Measurements from ENCODE around the gene COMMD3. TPM values are rescaled to one million over a fixed set of nuclear protein-coding genes. Genes with fewer than 3 reads are reported as not detected.

Gene COMMD3
- total RNA-seq, 1 donor from 2014 or later: 65.6 TPM

GRCh38 chr10:22364407-22365140, 48.4 kb downstream of the COMMD3 start:
- DNase-seq (ENCODE audit: low spot score in 2 of 2): no peak
- FAIRE-seq: no peak

- DNase-seq (ENCODE audit: low spot score in 2 of 2) (no peak), FAIRE-seq (no peak)
Observed at GRCh38 chr10:22365233-22365632, 49.0 kb downstream of the COMMD3 start.

DNA sequence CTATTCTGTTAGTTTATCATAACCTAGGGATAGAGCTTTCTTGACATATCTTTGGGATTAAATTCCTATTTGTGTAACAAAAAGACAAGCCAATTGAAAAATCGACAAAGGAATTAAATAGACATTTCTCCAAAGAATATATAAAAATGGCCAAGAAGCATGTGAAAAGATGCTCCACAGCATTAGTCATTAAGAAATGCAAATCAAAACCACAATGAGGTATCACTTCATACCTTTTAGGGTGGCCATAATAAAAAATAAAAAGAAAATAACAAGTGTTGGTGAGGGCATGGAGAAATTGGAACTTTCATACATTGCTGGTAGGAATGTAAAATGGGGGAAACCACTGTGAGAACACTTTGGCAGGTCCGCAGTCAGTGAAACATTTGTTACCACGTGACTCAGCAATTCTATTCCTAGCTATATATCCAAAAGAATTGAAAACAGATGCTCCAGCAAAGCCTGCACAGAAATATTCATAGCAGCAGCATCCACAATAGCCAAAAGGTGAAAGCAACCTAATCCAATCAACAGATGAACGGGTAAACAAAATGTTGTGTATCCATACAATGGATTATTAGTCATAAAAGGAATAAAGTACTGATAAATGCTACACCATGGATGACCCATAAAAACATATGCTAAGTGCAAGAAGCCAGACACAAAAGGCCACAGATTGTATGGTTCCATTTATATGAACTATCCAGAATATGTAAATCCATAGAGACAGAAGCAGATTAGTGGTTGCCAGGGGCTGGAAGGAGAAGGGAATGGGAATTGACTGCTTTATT, 49.7 kb downstream of the COMMD3 start:
- no peak for DNase-seq (ENCODE audit: low spot score in 2 of 2)

GRCh38 chr10:22366435-22366703, 50.2 kb downstream of the COMMD3 start:
- DNase-seq (ENCODE audit: low spot score in 2 of 2) (no peak), FAIRE-seq (no peak)

More for the DNA sequence above, 49.7 kb downstream of the COMMD3 start:
- FAIRE-seq: no peak

DNA sequence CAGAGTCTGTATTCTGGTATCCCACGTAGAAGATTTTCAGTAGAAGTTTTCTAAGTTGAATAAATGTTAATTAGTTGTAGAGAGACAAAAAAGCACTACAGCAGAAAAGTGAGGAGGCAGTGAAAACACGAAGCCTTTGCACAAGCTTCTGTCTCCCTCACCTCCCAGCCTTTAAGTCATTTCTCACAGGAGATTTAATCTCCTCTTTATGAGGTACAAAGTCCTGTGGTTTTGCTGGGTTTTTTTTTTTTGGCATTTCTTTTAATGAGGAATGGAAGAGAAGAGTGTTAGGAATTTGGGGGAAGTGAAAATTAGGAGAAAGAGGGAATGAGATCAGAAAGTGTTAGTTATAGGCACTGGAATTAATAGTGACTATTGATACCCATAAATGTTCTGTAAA, 50.6 kb downstream of the COMMD3 start:
- DNase-seq (ENCODE audit: low spot score in 2 of 2) (no peak), FAIRE-seq (no peak)

DNA sequence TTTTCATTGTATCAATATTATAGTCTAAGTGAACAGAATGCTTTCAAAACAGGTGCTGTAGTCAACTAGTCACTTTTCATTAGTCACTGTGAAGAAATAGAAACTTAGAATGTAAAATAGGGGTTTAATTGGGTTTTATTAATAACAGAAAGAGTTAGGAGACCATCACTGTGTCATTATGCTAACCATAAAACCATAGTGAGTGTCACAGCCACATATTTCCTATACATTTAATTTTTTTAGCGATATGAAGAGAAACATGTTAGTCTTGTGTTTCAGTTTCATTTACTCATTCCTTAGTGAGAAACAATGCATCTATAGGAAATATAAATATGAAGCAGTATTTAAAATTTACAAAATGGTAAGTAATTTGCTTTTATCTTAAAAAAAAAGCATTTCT, 51.3 kb downstream of the COMMD3 start:
- DNase-seq (ENCODE audit: low spot score in 2 of 2) (no peak), FAIRE-seq (no peak)

DNA sequence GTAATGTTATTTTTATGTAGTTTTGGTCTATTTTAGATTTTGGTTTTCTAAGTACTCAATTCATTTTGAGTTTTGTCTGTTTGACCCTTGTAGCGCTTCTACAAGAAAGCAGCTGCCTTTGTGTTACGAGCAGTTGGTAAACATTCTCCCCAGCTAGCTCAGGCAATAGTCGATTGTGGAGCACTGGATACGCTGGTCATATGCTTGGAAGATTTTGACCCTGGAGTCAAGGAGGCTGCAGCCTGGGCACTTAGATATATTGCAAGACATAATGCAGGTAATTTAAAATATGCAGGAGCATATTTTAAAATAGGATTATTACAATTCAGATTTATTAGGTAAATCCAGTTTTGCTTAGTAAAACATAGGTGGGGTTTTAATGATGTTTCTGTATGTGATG, 52.2 kb downstream of the COMMD3 start:
- FAIRE-seq (no peak), DNase-seq (ENCODE audit: low spot score in 2 of 2) (no peak)

GRCh38 chr10:22368981-22369380, 52.8 kb downstream of the COMMD3 start:
- FAIRE-seq: no peak
- DNase-seq (ENCODE audit: low spot score in 2 of 2): no peak

DNA sequence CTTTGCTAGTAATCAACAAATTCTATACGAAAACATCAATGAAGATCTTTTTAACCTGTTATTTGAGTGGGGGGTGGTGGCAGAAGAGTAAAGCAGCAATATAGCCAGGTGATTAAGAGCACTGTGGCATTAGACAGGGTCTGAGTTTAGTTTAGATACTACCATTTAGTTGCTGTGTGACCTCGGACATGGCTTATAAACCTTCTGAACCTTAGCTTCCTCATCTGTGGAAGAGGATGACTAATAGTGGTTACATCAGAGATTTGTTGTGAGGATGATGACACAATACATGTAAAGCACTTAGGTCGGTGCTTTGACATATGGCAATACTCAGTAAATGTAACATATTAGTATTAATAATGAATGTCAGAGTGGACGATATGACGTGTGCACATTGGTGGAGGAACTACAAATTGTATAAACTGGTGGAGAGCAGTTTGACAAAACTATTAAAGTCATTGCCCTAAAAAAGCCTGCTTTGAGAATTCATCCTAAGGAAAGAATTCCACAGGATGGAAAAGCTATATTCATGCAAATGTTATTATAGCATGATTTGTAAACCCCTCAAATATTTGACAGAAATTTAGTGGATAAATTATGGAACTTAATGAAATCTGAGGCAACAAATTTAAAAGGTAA, 53.4 kb downstream of the COMMD3 start:
- DNase-seq (ENCODE audit: low spot score in 2 of 2) (no peak), FAIRE-seq (no peak)

Small RNA genes lying within 50 kb of the gene (small RNA-seq; reads per million reads assigned to genes)
- gene AL158211.3: not detected

Other genes starting within 250 kb of the COMMD3 start
- not detected for gene EBLN1, start 98.4 kb upstream of the COMMD3 start, total RNA-seq
- 129 TPM for gene BMI1, start 4.7 kb downstream of the COMMD3 start, total RNA-seq
- gene SPAG6, start 29.1 kb downstream of the COMMD3 start, total RNA-seq: 0.41 TPM

Measured in frontal cortex (tissue), 4 donors.